ENCODE results near the gene SP4.

SP4 gene

DNA sequence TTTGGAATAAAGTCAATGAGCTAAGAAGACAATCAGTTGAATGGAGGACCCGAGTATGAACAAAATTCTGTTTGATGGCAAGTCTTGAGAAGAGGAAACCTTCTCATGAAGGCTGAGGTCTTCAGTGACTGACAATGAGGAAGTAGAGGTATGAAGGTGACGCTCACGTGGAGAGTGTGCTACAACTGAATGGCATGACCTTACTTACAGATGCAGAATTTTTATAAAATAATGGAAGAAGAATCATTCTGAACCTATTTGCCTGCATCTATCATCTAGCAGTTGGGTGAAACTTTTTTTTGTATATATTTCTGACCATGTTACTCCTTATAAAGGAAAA, 19.4 kb upstream of the SP4 start:
- ChIA-PET CTCF (no interaction called here), POLR2A (no interaction called here)
- TF ChIP-seq ZNF384 (IDR thresholded peaks at IDR 0.05) (no peak), FOXK2 (IDR thresholded peaks at IDR 0.05) (no peak), SP1 (IDR thresholded peaks at IDR 0.05) (no peak), NFRKB (IDR thresholded peaks at IDR 0.05) (no peak), CTBP1 (IDR thresholded peaks at IDR 0.05; ENCODE audit: borderline replicate concordance) (no peak), L3MBTL2 (conservative IDR thresholded peaks at IDR 0.05) (no peak), TARDBP (IDR thresholded peaks at IDR 0.05) (no peak), LEF1 (IDR thresholded peaks at IDR 0.05; ENCODE audit: borderline replicate concordance) (no peak)
- TF ChIP-seq, protein P1, sequence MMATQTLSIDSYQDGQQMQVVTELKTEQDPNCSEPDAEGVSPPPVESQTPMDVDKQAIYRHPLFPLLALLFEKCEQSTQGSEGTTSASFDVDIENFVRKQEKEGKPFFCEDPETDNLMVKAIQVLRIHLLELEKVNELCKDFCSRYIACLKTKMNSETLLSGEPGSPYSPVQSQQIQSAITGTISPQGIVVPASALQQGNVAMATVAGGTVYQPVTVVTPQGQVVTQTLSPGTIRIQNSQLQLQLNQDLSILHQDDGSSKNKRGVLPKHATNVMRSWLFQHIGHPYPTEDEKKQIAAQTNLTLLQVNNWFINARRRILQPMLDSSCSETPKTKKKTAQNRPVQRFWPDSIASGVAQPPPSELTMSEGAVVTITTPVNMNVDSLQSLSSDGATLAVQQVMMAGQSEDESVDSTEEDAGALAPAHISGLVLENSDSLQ (IDR thresholded peaks at IDR 0.05): no peak
- no peak for DNase-seq (ENCODE audit: extremely low spot score)

DNA sequence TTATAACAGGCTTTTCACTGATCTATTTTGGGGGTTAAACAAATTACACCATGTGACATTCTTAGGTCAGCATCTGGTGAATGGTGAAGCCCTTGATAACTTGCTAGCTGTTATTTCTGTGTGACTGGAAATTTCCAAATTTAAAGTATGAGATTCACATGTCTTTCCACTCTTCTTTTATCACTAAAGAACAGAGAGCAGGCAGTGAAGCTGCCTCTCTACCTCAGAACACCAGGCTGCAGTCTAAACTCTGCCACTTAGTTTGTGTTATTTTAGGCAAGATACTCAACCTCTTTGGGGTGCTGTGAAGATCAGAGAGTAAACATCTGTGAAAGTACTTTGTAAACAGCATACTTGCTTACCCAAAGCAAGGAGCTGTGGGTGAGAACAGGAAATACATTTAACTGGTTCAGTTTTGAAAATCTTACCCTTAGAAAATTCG, 15.5 kb upstream of the SP4 start:
- POLR2A ChIA-PET: interaction anchor here (3.7 kb wide), 1 partner anchor 15 kb away, joined by 12 read pairs; the partner anchor contains the start of gene SP4
- no peak for DNase-seq (ENCODE audit: extremely low spot score)
- CTCF ChIA-PET: no interaction called here
- TF ChIP-seq ELF4 (IDR thresholded peaks at IDR 0.05) (no peak), HDGF (IDR thresholded peaks at IDR 0.05; ENCODE audit: borderline replicate concordance) (no peak), SP1 (IDR thresholded peaks at IDR 0.05) (no peak), TARDBP (IDR thresholded peaks at IDR 0.05) (no peak), BHLHE40 (IDR thresholded peaks at IDR 0.05; ENCODE audit: borderline replicate concordance) (no peak), CTBP1 (IDR thresholded peaks at IDR 0.05; ENCODE audit: borderline replicate concordance) (no peak)
- TF ChIP-seq, protein P1 (IDR thresholded peaks at IDR 0.05): no peak

- TF ChIP-seq ELF4 (IDR thresholded peaks at IDR 0.05): no peak
- TF ChIP-seq TARDBP (IDR thresholded peaks at IDR 0.05): no peak
- TF ChIP-seq LEF1 (IDR thresholded peaks at IDR 0.05; ENCODE audit: borderline replicate concordance): no peak
- no peak for TF ChIP-seq BHLHE40 (IDR thresholded peaks at IDR 0.05; ENCODE audit: borderline replicate concordance)
- no peak for TF ChIP-seq FOXA1 (IDR thresholded peaks at IDR 0.05)
- TF ChIP-seq CTBP1 (IDR thresholded peaks at IDR 0.05; ENCODE audit: borderline replicate concordance): no peak
- TF ChIP-seq, protein P1 (IDR thresholded peaks at IDR 0.05): no peak
- CTCF ChIA-PET: interaction anchor here (0.6 kb wide), 1 partner anchor 51 kb away, joined by 3 read pairs; no protein-coding TSS in a partner anchor
- DNase-seq (ENCODE audit: extremely low spot score): no peak
- POLR2A ChIA-PET: interaction anchor here (3.7 kb wide), 1 partner anchor 14 kb away, joined by 12 read pairs; the partner anchor contains the start of gene SP4
Observed at GRCh38 chr7:21412957-21413356, 14.9 kb upstream of the SP4 start.

DNA sequence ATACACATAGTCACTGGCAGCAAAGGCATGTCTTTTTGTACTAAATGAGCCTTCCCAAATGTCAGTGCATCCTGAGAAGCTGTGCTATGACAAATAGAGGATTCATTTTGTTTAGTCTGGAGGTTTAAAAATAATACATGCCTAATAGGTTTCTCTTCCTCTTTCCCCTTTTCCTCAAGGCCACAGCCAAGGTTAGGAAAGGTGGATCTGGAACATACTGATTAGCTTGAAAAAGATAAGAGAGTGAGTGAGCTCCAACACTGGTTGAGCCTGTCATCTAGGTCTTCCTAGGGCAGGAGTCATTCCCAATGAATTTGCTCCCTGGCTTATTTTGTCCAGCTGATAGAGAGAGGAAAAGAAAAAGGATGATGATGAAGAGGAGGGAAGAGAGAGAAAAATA, 14.4 kb upstream of the SP4 start:
- POLR2A ChIA-PET: interaction anchor here (3.7 kb wide), 1 partner anchor 14 kb away, joined by 12 read pairs; the partner anchor contains the start of gene SP4
- TF ChIP-seq SUZ12 (IDR thresholded peaks at IDR 0.05): no peak
- TF ChIP-seq SP1 (IDR thresholded peaks at IDR 0.05): no peak
- no peak for TF ChIP-seq CTBP1 (IDR thresholded peaks at IDR 0.05; ENCODE audit: borderline replicate concordance)
- TF ChIP-seq ZNF384 (IDR thresholded peaks at IDR 0.05): no peak
- TF ChIP-seq NFRKB (IDR thresholded peaks at IDR 0.05): no peak
- TF ChIP-seq, protein P1 (IDR thresholded peaks at IDR 0.05): no peak
- TF ChIP-seq HDGF (IDR thresholded peaks at IDR 0.05; ENCODE audit: borderline replicate concordance): no peak
- TF ChIP-seq FOXM1 (IDR thresholded peaks at IDR 0.05; ENCODE audit: borderline replicate concordance): no peak
- no peak for TF ChIP-seq L3MBTL2 (conservative IDR thresholded peaks at IDR 0.05)
- no peak for TF ChIP-seq FOXK2 (IDR thresholded peaks at IDR 0.05)
- TF ChIP-seq LEF1 (IDR thresholded peaks at IDR 0.05; ENCODE audit: borderline replicate concordance): no peak
- TF ChIP-seq TARDBP (IDR thresholded peaks at IDR 0.05): no peak
- no peak for TF ChIP-seq ELF4 (IDR thresholded peaks at IDR 0.05)
- no peak for TF ChIP-seq ARNT (IDR thresholded peaks at IDR 0.05)
- CTCF ChIA-PET: interaction anchor here (0.6 kb wide), 1 partner anchor 51 kb away, joined by 3 read pairs; no protein-coding TSS in a partner anchor
- DNase-seq (ENCODE audit: extremely low spot score): no peak

- TF ChIP-seq, protein P1 (IDR thresholded peaks at IDR 0.05): no peak
- TF ChIP-seq CTBP1 (IDR thresholded peaks at IDR 0.05; ENCODE audit: borderline replicate concordance): no peak
- no peak for TF ChIP-seq TARDBP (IDR thresholded peaks at IDR 0.05)
- no peak for TF ChIP-seq BHLHE40 (IDR thresholded peaks at IDR 0.05; ENCODE audit: borderline replicate concordance)
- TF ChIP-seq SUZ12 (IDR thresholded peaks at IDR 0.05): no peak
- TF ChIP-seq ZNF384 (IDR thresholded peaks at IDR 0.05): no peak
- TF ChIP-seq HDGF (IDR thresholded peaks at IDR 0.05; ENCODE audit: borderline replicate concordance): no peak
- TF ChIP-seq FOXK2 (IDR thresholded peaks at IDR 0.05): no peak
- CTCF ChIA-PET: no interaction called here
- DNase-seq (ENCODE audit: extremely low spot score): no peak
- POLR2A ChIA-PET: interaction anchor here (3.7 kb wide), 1 partner anchor 12 kb away, joined by 12 read pairs; the partner anchor contains the start of gene SP4
Observed at GRCh38 chr7:21414795-21415393, 13.0 kb upstream of the SP4 start.
